ENCODE results near the gene TRABD2B.

The TRABD2B gene

GRCh38 chr1:47738560-47739182, 258.5 kb downstream of the TRABD2B start (continued):
- TF ChIP-seq REST (tag by site-specific recombination; IDR thresholded peaks at IDR 0.05), result peak; percentile 94
- TF ChIP-seq ZNF837 (tag by site-specific recombination; IDR thresholded peaks at IDR 0.05), result no peak
- no peak for TF ChIP-seq WT1 (tag by site-specific recombination; IDR thresholded peaks at IDR 0.05)
- TF ChIP-seq, protein P1, sequence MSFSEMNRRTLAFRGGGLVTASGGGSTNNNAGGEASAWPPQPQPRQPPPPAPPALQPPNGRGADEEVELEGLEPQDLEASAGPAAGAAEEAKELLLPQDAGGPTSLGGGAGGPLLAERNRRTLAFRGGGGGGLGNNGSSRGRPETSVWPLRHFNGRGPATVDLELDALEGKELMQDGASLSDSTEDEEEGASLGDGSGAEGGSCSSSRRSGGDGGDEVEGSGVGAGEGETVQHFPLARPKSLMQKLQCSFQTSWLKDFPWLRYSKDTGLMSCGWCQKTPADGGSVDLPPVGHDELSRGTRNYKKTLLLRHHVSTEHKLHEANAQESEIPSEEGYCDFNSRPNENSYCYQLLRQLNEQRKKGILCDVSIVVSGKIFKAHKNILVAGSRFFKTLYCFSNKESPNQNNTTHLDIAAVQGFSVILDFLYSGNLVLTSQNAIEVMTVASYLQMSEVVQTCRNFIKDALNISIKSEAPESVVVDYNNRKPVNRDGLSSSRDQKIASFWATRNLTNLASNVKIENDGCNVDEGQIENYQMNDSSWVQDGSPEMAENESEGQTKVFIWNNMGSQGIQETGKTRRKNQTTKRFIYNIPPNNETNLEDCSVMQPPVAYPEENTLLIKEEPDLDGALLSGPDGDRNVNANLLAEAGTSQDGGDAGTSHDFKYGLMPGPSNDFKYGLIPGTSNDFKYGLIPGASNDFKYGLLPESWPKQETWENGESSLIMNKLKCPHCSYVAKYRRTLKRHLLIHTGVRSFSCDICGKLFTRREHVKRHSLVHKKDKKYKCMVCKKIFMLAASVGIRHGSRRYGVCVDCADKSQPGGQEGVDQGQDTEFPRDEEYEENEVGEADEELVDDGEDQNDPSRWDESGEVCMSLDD (tag by site-specific recombination; IDR thresholded peaks at IDR 0.05), result no peak
- peak; percentile 50; the same call in 1 of the 2 replicates for TF ChIP-seq ZFHX2 (tag by site-specific recombination; conservative IDR thresholded peaks at IDR 0.05)
- no peak for TF ChIP-seq ZNF76 (tag by site-specific recombination; IDR thresholded peaks at IDR 0.05; ENCODE audit: borderline replicate concordance, low read depth)
- no peak for TF ChIP-seq ZNF354C (tag by site-specific recombination; IDR thresholded peaks at IDR 0.05; ENCODE audit: borderline replicate concordance, low read depth)
- TF ChIP-seq ZNF211 (tag by site-specific recombination; IDR thresholded peaks at IDR 0.05; ENCODE audit: low read depth), result no peak
- TF ChIP-seq ZNF223 (tag by site-specific recombination; IDR thresholded peaks at IDR 0.05), result no peak
- TF ChIP-seq ZNF654 (tag by site-specific recombination; IDR thresholded peaks at IDR 0.05; ENCODE audit: low read depth), result peak; percentile 66
- TF ChIP-seq, protein P2, sequence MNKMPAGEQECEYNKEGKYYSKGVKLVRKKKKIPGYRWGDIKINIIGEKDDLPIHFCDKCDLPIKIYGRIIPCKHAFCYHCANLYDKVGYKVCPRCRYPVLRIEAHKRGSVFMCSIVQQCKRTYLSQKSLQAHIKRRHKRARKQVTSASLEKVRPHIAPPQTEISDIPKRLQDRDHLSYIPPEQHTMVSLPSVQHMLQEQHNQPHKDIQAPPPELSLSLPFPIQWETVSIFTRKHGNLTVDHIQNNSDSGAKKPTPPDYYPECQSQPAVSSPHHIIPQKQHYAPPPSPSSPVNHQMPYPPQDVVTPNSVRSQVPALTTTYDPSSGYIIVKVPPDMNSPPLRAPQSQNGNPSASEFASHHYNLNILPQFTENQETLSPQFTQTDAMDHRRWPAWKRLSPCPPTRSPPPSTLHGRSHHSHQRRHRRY (tag by site-specific recombination; IDR thresholded peaks at IDR 0.05), result no peak
- TF ChIP-seq ZNF121 (tag by site-specific recombination; IDR thresholded peaks at IDR 0.05), result no peak

DNA sequence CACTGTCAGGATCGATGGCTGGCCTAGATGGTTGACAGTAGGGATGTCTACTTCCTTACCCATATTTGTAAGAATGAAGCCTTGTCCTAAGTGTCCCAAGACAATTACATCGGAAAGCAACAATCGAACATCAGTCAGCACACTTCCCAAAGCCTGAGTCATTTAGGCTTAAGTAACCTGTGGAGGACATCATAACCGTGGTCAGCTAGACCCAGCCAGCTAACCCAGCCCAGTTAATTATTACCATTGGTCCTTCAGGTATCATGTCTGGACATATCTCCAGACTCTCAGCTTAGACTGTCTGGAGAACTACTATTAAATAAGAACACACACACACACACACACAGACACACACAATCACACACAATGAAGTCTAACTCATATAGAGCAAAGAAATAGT, 264.7 kb downstream of the TRABD2B start:
- Histone ChIP-seq H3K27ac (ENCODE audit: extremely low read depth, low read depth, low read length) (no peak overlapping the region), H3K4me3 (ENCODE audit: low read depth, low read length) (no peak overlapping the region), H3K9me3 (ENCODE audit: control insufficient read depth, insufficient read depth, low read depth, low read length) (no peaks in the 10 kb centered on the region), H3K36me3 (ENCODE audit: control insufficient read depth in 2 of 2, insufficient read depth in 1 of 2, low read length in 2 of 2) (no peaks in the 10 kb centered on the region), H3K4me1 (ENCODE audit: control insufficient read depth, insufficient read depth, low read length) (0 out of 2 replicates have a peak, but pooled peaks cover 3% of the 10 kb centered on the region)
- POLR2A ChIA-PET, result no interaction called here
- CTCF ChIA-PET, result no interaction called here
- no peak for TF ChIP-seq BCL11B (tag by site-specific recombination; IDR thresholded peaks at IDR 0.05; ENCODE audit: low read depth)
- peak; percentile 27; the same call in 1 of the 2 replicates for TF ChIP-seq SCRT2 (tag by site-specific recombination; IDR thresholded peaks at IDR 0.05)

GRCh38 chr1:47731730-47732129, 265.5 kb downstream of the TRABD2B start:
- Histone ChIP-seq H3K9me3 (ENCODE audit: control insufficient read depth, insufficient read depth, low read depth, low read length) (no peaks in the 10 kb centered on the region), H3K4me1 (ENCODE audit: control insufficient read depth, insufficient read depth, low read length) (0 out of 2 replicates have a peak, but pooled peaks cover 5% of the 10 kb centered on the region), H3K36me3 (ENCODE audit: control insufficient read depth in 2 of 2, insufficient read depth in 1 of 2, low read length in 2 of 2) (no peaks in the 10 kb centered on the region), H3K4me3 (ENCODE audit: low read depth, low read length) (no peak overlapping the region), H3K27ac (ENCODE audit: extremely low read depth, low read depth, low read length) (no peak overlapping the region)
- ChIA-PET POLR2A (no interaction called here), CTCF (interaction anchor here (1.1 kb wide), 1 partner anchor 24 kb away, joined by 4 read pairs; no protein-coding TSS in a partner anchor)
- TF ChIP-seq ZFHX2 (tag by site-specific recombination; conservative IDR thresholded peaks at IDR 0.05), result peak; percentile 55
- no peak for TF ChIP-seq ZNF76 (tag by site-specific recombination; IDR thresholded peaks at IDR 0.05; ENCODE audit: borderline replicate concordance, low read depth)
- peak; percentile 68; the same call in 1 of the 2 replicates for TF ChIP-seq EGR2 (tag by site-specific recombination; IDR thresholded peaks at IDR 0.05; ENCODE audit: low read depth)
- TF ChIP-seq ZNF449 (tag by site-specific recombination; IDR thresholded peaks at IDR 0.05), result no peak
